ENCODE measurements around the gene CPT1C. TPM values are rescaled to one million over a fixed set of nuclear protein-coding genes. Genes with fewer than 3 reads are reported as not detected.

Gene CPT1C
- total and polyA plus RNA-seq, 2 of the 8 experiments (the other 6 are each of a cell fraction or from before 2014, with no cell fraction given) = 79.6 to 91.8 TPM

- Histone ChIP-seq H3K36me3 (ENCODE audit: control insufficient read depth in 2 of 4, insufficient read depth in 4 of 4, low read length in 3 of 4) (peaks cover 13 to 69% (median 42%) of the 10 kb centered on the region in 4 experiments; a peak in 7 of 8 replicates), H3K4me2 (ENCODE audit: insufficient read depth in 1 of 2, low read depth in 2 of 2, low read length in 2 of 2) (no peak overlapping the region), H4K8ac (ENCODE audit: extremely low read depth, insufficient read depth, low read length) (no peak overlapping the region), H3K4me1 (replicated peaks in 1 of 4; ENCODE audit: control insufficient read depth in 3 of 4, insufficient read depth in 4 of 4, low read length in 3 of 4) (peaks cover 0 to 9% (median 3%) of the 10 kb centered on the region in 4 experiments; a peak in 3 of 7 replicates), H4K5ac (ENCODE audit: insufficient read length, low read depth, low read length) (no peak overlapping the region), H3K27me3 (replicated peaks in 1 of 4; ENCODE audit: control insufficient read depth in 3 of 4, extremely low read depth in 1 of 4, insufficient read depth in 3 of 4, low read length in 3 of 4) (no peaks in the 10 kb centered on the region), H2AK5ac (ENCODE audit: low read depth, low read length) (no peak overlapping the region), H3K23me2 (ENCODE audit: low read depth, low read length) (no peaks in the 10 kb centered on the region), H2BK15ac (ENCODE audit: low read length) (no peak overlapping the region), H3K56ac (replicated peaks; ENCODE audit: insufficient read length, low read depth, low read length) (no peak overlapping the region), H2BK12ac (ENCODE audit: low read depth, low read length) (no peak overlapping the region), H3K18ac (ENCODE audit: extremely low read depth, low read length) (no peak overlapping the region), H3K23ac (ENCODE audit: insufficient read length) (no peak overlapping the region), H3K4me3 (ENCODE audit: extremely low read depth in 1 of 4, insufficient read depth in 2 of 4, low read depth in 3 of 4, low read length in 4 of 4) (no peak overlapping the region), H3K14ac (ENCODE audit: insufficient read length) (no peak overlapping the region), H2AFZ (ENCODE audit: low read length) (no peak overlapping the region), H4K91ac (replicated peaks; ENCODE audit: insufficient read length, low read length) (no peak overlapping the region), H2BK120ac (replicated peaks; ENCODE audit: low read depth, low read length) (no peak overlapping the region), H4K20me1 (replicated peaks in 1 of 2; ENCODE audit: control insufficient read depth in 1 of 2, insufficient read depth in 2 of 2, low read length in 2 of 2) (peaks cover 6 to 13% of the 10 kb centered on the region in 2 experiments), H2BK5ac (ENCODE audit: low read depth, low read length) (no peak overlapping the region), H3K79me2 (ENCODE audit: control insufficient read depth in 1 of 2, insufficient read depth in 2 of 2, low read length in 2 of 2) (peaks cover 0 to 3% of the 10 kb centered on the region in 2 experiments; a peak in 1 of 4 replicates), H3K9me3 (ENCODE audit: insufficient read depth in 2 of 2, low read depth in 1 of 2, low read length in 1 of 2) (no peaks in the 10 kb centered on the region), H3K9ac (replicated peaks in 1 of 4; ENCODE audit: extremely low read depth in 1 of 4, low read depth in 3 of 4, low read length in 3 of 4) (no peak overlapping the region), H3K4ac (replicated peaks; ENCODE audit: insufficient read length, low read depth, low read length) (no peak overlapping the region), H2BK20ac (ENCODE audit: low read length) (no peak overlapping the region), H3K79me1 (ENCODE audit: low read depth, low read length) (peaks cover 7% of the 10 kb centered on the region; the same call in 1 of the 2 replicates), H3K27ac (ENCODE audit: low read depth, low read length) (no peak overlapping the region)
- POLR2A ChIA-PET (ENCODE audit: partially characterized antibody) = no interaction called here
- CTCF ChIA-PET (ENCODE audit: partially characterized antibody) = no interaction called here
- 97% methylated on average over 33 of the region's 110 CpGs; no CpG with 5 or more reads in 1 of the 2 experiments for WGBS, 2 experiments (ENCODE audit: extremely low coverage in 1 of 2, insufficient coverage in 1 of 2, insufficient read length in 1 of 2, insufficient replicate concordance in 2 of 2, low coverage in 1 of 2, low lambda C conversion rate in 2 of 2, missing lambda C conversion rate in 1 of 2)
- no peak for DNase-seq (ENCODE audit: low read depth in 1 of 2, low spot score in 2 of 2)
- no peak for FAIRE-seq
- TF ChIP-seq USF2 (IDR thresholded peaks at IDR 0.05; ENCODE audit: low read length) (no peak), EGR1 (IDR thresholded peaks at IDR 0.05; ENCODE audit: borderline replicate concordance, low read depth, low read length) (no peak), NANOG (IDR thresholded peaks at IDR 0.05; ENCODE audit: insufficient read depth, low read depth, low read length, poor library complexity, severe bottlenecking) (no peak), ASH2L (IDR thresholded peaks at IDR 0.05; ENCODE audit: low read length) (no peak), TCF12 (IDR thresholded peaks at IDR 0.05; ENCODE audit: low read depth, low read length) (no peak)
Observed at GRCh38 chr19:49651820-49652550, 38.9 kb upstream of the CPT1C start.

All from H1 (cell line).